GM21360 (cell line): ENCODE measurements around the gene PECR.
"Not testable (repeated sequence)": the region's sequence is repeated elsewhere in the genome, so short reads cannot be mapped to it uniquely, and the experiment has no call there.

Source experiments
- ATAC-seq: cut with Tn5 transposase; IDR thresholded peaks from one replicate; pipeline ENCODE4 v1.9.1; 2021; ENCODE audit warnings: mild to moderate bottlenecking, moderate library complexity; ENCODE audit not compliant: unreplicated experiment

Gene PECR

GRCh38 chr2:216004697-216005283 lies 76.8 kb downstream of the PECR start:
- no peak for ATAC-seq

GRCh38 chr2:216003876-216004696 lies 77.5 kb downstream of the PECR start:
- ATAC-seq, result no peak

GRCh38 chr2:216002693-216003092 lies 78.9 kb downstream of the PECR start:
- no peak for ATAC-seq

GRCh38 chr2:216002101-216002678 lies 79.4 kb downstream of the PECR start:
- ATAC-seq, result no peak

DNA sequence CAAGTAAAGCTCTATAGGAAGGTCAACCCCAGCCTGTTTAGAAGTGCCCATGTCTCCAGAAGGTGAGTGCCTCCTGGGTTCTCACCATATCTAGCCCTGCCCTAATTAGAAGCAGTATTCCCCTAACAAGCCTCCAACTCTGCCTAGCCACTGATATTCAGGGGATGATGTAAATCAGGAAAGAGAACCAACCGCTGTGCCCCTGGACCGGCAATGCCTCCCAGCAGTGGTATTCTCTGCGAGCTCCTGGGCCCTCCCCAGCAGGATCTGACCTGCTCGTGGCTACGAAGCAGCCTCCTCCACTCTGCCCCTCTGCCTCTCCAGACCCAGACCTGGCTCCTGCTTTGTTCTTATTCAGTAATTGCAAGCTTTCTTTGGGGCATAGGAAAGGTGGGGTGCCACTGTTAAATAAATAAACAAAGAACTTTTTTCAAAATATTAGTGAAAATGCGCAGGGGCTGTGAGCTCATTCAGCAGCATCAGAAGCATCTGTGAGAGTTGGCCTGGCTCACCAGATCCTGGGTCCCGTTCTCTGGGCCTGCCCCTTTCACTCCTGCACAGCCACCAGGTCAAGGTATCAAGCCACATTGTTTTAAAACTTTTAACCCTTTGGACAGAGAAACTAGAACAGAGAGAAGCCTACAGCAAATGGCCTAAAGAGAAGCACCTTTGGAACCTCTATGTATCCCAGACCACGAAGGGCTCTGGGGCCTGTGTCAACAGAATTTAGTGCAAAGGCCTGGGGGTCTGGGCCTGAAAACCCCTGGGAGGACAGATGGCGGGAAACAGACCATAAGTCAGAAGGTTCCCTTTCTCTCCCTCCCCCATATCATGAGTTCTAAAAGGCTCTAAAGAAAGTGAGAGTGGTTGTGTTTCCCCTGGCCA lies 80.2 kb downstream of the PECR start:
- ATAC-seq, result no peak

DNA sequence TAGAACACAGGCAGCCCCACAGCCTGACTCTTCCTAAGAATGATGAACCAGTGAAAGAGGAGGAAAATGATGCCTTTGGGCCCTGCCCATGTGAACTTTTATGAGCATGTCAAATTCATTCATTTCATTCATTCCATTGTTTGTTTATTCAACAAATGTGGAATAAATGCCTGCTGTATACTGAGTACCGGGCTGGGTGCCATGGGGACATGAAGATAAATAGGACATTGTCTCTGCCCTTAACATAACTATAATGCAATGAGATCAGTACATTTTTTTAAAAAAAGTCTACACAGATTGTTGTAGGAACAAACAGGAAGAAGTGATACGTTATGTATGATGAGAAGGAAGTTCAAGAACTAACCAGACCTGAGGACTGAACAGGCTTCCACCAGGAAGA lies 83.0 kb downstream of the PECR start:
- no peak for ATAC-seq

GRCh38 chr2:215997219-215997618 lies 84.4 kb downstream of the PECR start:
- no peak for ATAC-seq

GRCh38 chr2:215994911-215995310 lies 86.7 kb downstream of the PECR start:
- ATAC-seq, result no peak

DNA sequence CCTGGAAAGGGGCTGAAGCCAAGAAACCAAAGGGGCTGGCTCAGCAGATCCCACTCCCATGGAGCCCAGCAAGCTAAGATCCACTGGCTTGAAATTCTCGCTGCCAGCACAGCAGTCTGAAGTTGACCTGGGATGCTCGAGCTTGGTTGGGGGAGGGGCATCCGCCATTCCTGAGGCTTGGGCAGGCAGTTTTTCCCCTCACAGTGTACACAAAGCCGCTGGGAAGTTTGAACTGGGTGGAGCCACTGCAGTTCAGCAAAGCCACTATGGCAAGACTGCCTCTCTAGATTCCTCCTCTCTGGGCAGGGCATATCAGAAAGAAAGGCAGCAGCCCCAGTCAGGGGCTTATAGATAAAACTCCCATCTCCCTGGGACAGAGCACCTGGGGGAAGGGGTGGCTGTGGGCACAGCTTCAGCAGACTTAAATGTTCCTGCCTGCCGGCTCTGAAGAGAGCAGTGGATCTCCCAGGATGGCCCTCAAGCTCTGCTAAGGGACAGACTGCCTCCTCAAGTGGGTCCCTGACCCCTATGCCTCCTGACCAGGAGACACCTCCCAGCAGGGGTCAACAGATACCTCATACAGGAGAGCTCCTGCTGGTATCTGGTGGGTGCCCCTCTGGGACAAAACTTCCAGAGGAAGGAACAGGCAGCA lies 92.9 kb downstream of the PECR start:
- ATAC-seq, result not testable (repeated sequence)
